ENCODE results near the gene EED.

GRCh38 chr11:86313793-86314192 is 69.2 kb downstream of the EED start:
- no peak for TF ChIP-seq POLR2A (IDR thresholded peaks at IDR 0.05)
- TF ChIP-seq CTCF (IDR thresholded peaks at IDR 0.05), result no peak

Data from Peyer's patch (tissue), 4 donors.